Measurements from ENCODE around the gene MYO9B.

- TF ChIP-seq ARNT (IDR thresholded peaks at IDR 0.05), result no peak
- no peak for TF ChIP-seq FOXK2 (IDR thresholded peaks at IDR 0.05)
- TF ChIP-seq ZNF384 (IDR thresholded peaks at IDR 0.05), result no peak
- no peak for TF ChIP-seq SUZ12 (IDR thresholded peaks at IDR 0.05)
- TF ChIP-seq NFRKB (IDR thresholded peaks at IDR 0.05), result no peak
- no peak for TF ChIP-seq FOXM1 (IDR thresholded peaks at IDR 0.05; ENCODE audit: borderline replicate concordance)
- no peak for TF ChIP-seq TARDBP (IDR thresholded peaks at IDR 0.05)
- no peak for TF ChIP-seq BHLHE40 (IDR thresholded peaks at IDR 0.05; ENCODE audit: borderline replicate concordance)
- TF ChIP-seq CTBP1 (IDR thresholded peaks at IDR 0.05; ENCODE audit: borderline replicate concordance), result no peak
- TF ChIP-seq PKNOX1 (IDR thresholded peaks at IDR 0.05), result no peak
- TF ChIP-seq HDGF (IDR thresholded peaks at IDR 0.05; ENCODE audit: borderline replicate concordance), result no peak
- TF ChIP-seq SP1 (IDR thresholded peaks at IDR 0.05), result no peak
- no peak for TF ChIP-seq ELF4 (IDR thresholded peaks at IDR 0.05)
- TF ChIP-seq LEF1 (IDR thresholded peaks at IDR 0.05; ENCODE audit: borderline replicate concordance), result no peak
Measured at GRCh38 chr19:17049711-17050280, 25.8 kb upstream of the MYO9B start.
